NCI-H1930 (cell line): ENCODE results near the gene TLR9.
A peak's percentile ranks its signal among the peaks of the same experiment; 100 is the strongest.

Experiments
- DNase-seq, 2 experiments: peaks; one replicate each; lab custom pipeline; 2025; lab: John Stamatoyannopoulos, UW

The TLR9 gene

DNA sequence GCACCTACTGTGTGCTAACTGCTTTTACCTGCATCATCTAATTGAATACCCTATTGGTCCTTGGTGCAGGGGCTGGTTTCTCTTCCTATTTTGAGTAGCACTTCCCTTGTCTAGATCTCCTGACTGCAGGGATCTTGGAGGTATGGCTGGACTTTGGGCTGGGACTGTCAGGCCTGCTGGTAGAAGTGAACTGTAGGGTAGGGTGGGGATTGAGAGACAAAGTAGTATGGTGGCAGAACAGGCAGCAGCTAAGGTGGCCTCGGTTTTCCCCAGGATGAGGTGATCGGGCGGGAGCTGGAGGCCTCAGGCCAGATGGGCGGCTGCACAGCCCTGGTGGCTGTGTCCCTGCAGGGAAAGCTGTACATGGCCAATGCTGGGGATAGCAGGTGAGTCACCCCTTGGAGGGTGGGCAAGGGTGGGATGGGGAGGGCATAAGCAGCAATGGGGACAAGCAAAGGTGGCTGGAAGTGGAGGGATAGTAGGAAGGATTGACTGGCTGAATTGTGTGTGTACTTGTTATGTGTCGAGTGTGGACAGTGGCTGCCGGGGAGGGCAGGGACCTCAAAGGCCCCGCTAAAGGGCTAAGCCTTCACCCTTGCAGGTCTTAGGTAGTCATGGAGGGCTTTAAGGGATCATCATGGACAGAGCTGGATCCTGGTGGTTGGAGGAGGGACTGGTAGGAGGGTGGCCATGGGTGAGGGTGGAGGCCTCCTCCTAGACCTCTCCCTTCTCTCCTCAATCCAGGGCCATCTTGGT lies 22.1 kb upstream of the TLR9 start:
- DNase-seq = no peak

DNA sequence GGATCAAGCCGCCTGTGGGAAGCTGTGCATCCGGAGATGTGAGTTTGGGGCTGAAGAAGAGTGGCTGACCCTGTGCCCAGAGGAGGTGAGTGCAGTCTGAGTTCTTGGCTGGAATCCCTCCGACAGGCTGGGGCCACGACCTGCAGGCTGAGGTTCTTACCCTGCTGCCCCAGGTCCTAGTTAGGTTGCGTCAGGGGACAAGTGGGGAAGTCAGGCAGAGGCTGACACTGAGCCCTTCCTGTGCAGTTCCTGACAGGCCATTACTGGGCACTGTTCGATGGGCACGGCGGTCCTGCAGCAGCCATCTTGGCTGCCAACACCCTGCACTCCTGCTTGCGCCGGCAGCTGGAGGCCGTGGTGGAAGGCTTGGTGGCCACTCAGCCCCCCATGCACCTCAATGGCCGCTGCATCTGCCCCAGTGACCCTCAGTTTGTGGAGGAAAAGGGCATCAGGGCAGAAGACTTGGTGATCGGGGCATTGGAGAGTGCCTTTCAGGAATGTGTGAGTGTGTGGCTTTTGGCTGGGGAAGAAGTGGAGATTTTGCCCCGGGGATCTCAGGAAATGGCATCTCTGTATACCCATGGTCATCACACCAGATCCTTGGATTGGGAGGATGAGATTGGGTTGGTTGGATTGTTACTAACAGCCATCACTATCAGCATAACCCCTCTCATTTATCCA lies 21.4 kb upstream of the TLR9 start:
- no peak for DNase-seq

DNA sequence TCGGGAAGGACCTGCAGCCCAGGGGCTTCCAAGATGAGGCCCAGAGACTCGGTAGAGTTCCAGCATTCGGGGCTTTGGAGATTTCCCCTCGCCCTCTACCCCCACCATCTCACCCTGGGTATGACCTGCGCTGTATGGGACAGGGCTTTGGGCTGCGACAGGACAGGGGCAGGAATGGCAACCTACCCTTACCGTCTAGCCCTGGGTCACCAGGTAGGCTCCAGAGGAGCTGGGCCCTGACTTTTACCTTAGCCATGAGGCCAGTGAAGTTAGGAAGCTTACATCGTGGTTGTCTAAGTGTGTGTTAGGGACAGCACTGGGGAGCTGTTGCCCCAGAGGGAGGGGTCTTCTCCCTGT lies 20.8 kb upstream of the TLR9 start:
- DNase-seq = no peak

DNA sequence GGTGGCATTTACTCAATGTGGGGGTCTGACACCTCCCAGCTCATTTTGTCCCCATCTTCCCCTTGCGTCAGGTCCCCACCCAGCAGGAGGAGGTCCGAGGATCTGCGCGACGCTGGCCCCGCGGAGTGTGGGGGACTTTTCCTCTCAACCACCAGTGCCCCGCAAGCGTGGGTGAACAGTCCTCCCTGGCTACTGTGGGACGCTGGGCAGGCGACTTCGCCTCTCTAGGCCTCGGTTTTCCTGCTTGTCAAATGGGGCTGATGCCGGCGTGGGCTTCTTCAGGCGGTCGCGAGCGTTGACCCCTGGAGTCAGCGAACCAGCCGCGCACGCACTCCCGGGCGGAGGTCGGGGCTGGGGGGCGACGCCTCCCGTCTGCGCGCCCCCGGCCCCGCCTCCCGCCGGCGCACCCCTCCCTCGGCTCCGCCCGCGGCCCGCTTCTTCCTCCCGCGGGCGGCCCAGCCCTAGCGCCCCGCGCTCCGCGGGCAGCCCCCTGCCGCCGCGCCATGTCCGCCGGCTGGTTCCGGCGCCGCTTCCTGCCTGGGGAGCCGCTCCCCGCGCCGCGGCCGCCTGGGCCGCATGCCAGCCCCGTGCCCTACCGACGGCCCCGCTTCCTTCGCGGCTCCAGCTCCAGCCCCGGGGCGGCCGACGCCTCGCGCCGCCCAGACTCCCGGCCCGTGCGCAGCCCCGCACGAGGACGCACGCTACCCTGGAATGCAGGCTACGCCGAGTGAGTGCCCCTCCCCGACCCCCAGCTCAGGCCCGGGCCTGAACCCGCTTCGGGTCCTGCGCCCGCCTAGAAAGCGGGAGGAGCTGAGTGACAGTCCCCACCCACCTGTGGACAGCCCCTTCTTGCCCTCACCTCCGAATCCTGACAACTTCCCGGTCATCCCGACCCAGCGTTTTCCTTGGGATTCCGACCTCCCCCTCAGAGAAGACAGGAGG lies 20.1 kb upstream of the TLR9 start, which contains the start of gene PPM1M:
PPM1M (plus strand) TSS at position 438 of the 942 bp plus-strand sequence; CDS start at position 504, 66 bp downstream.
- DNase-seq = no peak

DNA sequence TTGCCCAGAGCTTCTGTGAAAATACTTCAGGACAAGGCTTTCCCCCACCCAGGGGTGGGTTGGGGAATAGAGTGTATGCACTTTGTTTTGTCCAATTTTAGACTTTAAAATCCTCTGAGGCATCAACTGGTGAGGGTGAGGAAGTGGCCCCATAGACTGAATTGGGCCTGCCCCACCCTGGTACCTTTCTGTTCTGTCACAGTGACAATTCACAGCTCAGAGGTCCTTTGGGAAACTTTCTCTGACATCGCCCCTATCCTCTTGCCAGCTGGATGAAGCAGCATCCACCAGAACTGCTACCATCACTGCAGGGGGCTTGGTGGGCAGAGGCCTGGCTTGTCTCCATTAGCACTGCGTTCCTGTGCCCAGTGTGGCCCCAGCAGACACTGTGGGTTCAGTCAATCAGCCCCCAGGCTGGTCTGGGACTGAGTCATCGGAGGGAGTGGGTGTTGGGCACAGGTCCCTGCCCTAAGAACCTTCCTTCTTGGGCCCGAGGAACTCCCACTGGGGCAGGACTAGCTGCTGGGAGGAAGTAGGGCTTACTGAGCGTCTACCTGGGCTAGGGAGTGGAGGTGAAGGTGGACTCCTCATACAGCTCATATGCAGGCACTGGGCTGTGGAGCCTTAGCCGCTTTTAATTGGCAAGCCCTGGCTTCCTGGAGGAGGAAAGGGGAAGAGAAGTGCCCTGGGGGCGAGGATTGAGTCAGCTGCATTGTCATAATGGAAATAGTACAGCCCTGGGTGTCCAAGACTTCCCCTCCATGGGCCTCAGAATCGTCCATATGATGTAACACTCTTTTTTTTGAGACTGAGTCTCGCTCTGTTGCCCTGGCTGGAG lies 18.6 kb upstream of the TLR9 start:
- DNase-seq = no peak

DNA sequence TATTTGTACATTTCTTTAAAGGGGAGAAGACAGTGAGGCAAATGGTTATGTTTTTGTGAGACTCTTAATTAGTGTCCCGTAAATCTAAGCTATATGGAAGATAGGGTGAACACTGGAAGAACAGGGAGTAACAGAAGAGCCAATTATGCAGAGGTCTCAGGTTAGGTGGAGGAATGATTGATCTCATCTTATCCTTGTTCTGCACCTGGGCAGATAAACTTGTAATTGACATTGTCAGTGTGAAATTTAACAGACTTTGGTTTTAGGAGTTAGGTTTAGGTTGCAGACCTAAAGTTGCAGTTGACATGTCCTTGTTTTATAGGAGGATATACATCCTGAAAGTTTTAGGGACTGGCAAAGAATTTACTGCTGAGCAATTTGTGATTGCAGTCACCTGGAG lies 16.6 kb upstream of the TLR9 start:
- DNase-seq = no peak

DNA sequence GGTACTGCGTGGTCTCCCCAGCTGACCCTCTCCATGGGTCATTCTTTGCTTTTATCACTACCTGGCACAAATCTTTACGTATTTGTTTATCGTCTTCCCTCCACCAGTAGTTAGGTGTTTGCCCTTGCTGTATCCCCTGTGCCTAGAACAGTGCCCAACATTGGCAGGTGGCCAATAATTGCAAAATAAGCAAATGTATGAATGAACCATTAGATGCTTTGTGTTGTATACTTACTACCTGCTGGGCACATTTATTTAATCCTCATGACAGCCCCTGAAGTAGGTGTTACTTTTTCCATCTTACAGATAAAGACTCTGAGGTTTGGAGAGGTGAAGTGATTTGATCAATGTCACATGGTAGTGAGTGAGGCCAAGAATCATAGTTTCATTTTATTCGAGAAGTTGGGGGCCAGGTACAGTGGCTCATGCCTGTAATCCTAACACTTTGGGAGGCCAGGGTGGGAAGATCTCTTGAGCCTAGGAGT lies 15.5 kb upstream of the TLR9 start:
- DNase-seq = peak in 1 of 2 experiments; percentile 26

DNA sequence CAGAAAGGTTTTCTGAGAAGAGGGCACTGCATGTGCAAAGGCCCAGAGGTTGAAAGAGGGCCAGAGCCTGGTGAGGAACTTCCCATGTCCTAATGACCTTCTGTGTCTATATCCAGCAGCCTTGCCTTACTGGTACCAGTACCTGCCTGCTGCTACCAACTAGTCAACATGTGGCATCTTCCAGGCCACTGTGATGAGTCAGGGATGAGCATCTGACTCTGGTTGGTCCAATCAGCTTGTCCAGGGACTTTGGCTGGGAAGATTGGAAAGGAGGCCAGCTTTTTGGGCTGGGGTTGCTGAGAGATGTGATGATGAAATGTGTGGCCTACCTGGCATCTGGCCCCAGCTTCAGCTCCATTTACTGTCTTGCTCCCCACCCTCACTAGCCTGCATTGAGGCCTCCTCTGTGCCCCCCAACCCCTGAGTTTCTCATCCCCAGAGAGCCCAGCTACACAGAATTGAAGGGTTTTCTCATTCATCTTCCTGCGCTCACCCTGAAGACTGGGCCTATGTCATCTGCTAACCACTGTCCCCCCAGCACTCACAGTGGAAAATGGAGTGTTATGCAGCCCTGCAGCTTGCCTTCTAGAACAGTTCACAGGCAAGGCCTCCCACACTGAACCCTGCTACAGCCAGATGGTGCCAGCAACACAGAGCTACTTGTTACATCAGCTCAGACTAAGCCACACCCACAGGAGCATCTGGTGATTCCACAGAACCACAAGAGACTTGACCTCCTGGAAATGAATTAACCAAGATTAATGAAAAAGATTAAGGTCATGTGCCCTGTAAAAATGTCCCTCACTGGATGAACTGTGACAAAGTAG lies 14.8 kb upstream of the TLR9 start:
- DNase-seq = peak; percentile 15 to 34

DNA sequence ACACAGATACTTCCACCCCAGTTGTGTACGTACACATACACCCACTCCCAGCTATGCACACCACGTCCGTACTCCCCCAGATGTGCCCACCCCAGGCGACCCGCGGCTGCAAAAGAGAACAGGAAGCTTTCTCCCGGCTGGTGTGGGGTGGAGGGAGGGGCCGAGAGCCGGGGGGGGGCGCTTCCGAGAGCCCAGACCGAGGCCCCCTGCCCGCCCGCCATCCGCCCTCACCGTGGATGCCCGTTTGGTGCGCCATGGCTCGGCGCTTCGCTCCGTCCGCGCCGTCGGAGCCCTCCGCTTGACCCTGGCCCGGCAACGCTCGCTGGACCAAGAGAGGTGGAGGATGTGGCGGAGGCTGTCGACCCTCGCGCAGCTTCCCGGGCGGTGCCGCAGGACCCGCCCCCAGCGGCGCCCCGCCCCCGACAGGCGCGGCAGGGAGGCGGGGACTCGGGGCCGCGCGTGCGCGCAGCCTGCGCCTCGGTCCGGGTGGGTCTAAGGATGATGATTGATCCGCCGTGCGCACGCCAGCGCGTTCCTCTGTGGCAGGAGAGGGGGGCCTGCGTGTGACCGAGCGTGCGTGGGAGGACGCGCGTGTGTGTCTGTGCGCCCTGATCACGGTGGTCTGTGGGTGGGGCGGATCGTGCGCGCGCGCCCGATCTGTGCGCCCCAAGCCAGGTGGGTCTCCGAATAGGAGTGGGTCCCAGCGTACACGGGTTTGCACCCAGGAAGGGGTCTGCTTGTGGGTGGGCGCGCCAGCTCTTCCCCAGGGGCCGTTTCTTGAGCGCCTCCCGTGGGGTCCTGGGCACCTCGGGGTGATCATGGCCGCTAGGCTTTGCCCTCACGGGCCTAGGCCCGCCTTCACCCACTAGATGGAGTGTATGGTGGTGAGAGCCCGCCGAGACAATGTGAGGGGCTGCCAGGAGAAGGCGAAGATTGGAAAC lies 13.6 kb upstream of the TLR9 start, which contains the start of gene TWF2:
TWF2 (minus strand) TSS at position 398 of the 941 bp plus-strand sequence; CDS start at position 256, 142 bp downstream.
- DNase-seq = peak; percentile 49 to 71

DNA sequence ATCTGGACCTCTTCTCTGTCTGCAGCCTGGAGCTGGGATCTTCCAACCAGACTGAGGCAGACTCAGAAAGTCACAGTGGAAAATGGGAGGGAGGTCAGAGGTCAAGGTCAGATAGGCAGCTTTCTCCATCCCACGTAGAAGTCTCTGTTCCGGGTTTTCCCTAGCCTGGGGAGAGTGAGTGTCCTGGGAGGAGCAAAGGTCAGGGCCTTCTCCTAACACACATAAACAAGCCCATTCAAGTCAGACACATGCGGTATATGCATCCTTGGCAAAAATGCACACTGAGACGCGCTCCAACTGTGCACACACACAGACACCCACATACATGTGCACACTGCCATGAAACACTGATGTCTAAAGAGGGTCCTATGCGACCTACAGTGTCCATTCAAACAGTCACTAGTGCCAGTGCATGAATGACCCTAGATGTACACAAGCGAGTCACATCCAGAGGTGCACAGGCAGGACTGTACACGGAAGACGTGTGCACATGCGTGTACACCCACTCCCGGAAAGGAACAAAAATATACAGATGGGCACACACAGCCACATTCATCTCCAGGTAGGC lies 12.8 kb upstream of the TLR9 start:
- DNase-seq = no peak

DNA sequence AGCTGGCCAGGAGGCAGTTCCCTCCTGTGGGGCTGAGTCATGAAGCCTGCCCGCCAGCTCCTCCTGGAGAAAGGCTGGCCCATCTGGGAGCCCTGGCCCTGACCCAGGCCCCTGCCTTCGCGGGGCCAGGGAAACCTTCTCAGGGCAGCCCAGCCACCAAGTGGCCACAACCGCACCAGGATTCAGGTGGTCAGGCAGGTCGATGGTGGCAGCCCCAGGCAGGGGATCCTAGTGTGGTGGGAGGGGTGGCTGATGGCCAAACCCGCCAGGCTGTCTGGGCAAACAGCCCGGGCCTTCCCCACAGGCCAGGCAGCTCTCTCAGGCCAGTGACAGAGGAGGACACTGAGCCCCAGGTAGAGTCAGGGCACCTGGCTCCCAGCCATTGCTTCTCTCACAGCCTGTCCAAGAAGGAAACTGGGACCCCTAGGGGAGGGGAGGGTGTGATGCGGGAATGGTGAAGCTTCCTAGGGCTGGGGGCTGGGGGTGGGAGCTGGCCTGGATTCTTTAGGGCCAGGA lies 12.3 kb upstream of the TLR9 start:
- DNase-seq = peak in 1 of 2 experiments; percentile 3

DNA sequence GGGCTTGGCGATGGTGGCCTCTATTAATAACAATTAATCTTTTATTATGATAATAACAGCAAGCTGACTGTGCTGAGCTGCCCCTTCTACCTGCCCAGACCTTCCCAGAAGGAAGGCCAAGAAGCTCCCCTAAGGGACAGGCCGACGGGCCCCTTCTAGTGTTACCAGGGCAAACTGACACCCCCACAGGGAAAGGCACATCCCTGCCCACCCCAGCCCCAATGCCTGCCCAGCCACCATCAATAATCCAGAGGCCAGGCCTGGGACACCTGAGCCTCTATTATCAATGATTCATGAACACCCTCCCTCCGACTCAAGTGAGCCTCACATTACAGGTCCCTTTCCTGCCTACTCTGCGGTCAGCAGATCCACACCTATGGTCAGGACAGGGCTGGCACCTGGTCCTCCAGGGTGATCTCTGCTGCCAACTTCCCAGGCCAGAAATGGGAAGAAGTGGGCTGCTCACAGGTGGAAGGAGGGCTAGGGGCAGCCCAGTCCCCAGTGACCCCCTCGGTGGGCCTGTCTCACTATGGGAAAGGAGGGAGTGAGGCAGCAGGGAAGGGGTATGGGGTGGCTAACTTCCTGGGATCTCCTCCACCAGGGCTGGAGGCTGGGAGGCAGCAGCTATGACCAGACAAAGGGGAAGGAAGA lies 11.7 kb upstream of the TLR9 start:
- DNase-seq = no peak

DNA sequence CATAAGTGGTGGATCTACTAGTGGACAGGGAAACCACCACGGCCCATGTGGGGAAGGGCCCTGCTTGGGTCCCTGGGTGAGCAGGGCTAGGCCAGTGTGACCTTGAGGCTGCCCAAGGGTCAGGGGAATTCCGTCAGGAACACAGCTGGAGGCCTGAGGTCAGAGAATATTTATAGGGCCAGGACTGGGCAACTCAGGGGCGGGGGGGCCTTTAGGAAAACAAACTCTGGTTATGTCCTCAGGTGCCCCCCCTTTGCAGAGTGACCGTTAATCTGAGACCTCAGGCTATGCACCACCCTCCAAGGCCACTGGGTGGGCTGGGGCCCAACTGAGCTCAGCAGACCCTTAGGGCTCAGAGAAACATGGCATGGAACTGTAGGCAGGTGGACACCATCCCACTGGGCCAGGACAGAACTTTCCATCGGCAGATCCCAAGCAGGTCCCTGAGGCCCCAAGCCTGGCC lies 11.0 kb upstream of the TLR9 start:
- DNase-seq = no peak

DNA sequence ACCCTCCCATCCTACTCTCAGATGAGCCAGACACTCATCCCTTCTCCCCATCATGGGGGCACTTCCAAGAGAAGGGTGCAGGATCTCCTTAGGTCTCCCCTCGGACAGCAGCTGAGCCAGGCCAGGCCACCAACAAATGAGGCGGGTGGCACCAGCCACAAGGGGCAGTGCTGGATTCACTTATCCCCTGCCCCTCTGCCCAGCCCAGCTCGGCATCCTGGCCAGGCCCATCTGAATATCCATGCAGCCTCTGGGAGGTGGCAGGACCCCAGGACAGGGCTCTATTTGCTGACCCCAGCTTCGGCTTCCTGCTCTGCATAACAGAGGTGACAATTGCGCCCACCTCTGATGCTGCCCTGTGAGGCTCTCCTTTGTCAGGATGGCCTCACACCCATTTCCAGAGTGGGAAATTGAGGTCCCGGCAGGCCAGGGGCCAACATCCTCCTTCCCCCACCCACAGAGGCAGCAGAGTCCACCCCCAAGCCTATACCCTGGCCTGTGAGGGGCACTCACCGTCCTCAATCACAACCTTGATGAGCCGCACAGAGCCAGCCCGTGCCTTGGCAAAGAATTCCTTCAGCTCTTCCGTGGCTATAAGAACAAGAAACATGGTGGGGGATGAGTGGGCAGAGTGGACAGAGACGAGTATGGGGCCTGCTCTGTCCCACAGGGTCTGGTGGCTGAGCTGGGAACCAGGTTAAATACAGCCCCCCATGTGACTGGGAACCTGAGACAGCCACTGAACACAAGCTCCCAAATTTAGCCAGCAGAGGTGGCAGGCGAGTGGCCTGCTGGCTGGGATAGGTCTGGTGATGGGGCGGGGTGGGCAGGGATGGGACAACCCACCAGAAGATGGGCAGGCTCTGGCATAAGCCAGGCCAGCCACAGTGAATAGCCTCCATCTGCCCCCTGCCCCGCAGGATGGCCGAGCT lies 9.3 kb upstream of the TLR9 start:
- no peak for DNase-seq

DNA sequence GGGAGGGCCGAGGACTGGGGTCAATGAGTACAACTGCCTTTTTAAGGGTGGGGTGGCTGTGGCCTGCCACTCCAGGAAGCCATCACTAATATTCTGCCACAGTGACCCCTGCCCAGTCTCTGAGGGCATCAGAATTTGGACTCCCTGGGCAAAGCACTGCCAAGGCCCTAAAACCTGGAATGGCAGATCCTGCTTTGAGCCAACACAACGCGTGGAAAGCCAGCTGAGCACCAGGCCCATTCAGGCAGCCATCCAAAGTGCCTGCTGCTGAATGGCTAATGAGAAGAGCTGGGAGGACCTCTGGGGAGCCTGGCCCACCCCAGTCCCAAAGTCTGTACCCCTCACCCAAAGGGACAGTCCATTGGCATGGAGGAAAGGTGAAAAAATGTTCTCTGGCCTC lies 8.5 kb upstream of the TLR9 start:
- no peak for DNase-seq

DNA sequence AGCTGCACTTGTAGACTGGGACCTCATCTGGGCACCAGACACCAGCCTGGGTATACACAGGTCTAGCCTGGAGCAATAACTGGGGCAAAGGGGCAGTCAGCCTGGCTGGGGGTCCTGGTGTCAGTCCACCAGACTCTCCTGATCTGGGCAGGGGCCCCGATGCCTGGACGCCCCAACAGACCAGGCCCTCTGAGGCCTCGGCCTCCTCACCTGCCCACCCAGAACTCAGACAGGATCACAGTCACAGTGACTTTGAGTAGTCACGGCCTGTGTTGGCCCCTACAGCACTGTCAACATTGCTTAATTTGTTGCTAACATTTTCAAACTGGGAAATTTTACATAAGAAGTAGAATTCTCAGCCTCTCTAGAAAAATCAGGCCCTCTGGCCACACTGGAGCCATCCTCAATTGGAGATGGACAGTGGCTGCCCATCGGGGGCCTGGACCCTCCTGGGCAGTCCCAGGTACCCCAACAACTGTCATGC lies 7.7 kb upstream of the TLR9 start:
- no peak for DNase-seq
